H1 (cell line): ENCODE measurements around the gene SYT13. TPM values are rescaled to one million over a fixed set of nuclear protein-coding genes. Genes with fewer than 3 reads are reported as not detected.

Experiments
- CTCF ChIA-PET: fragments of 300-600 bp; sonication (Branson Sonifier 250); formaldehyde crosslinking; loops from one replicate; lab custom pipeline; 2021; ENCODE audit not compliant: partially characterized antibody; lab: Charles Lee
- POLR2A ChIA-PET: fragments of 300-600 bp; sonication (Branson Sonifier 250); formaldehyde crosslinking; loops from one replicate; lab custom pipeline; 2021; ENCODE audit warnings: inconsistent platforms; ENCODE audit not compliant: partially characterized antibody; lab: Charles Lee
- DNase-seq, 2 experiments: peaks; one replicate each; pipeline versions ENCODE4 v3.0.0 to v3.0.0-alpha.2; 2010 to 2022; ENCODE audit warnings: low spot score in 2 of 2, low read depth in 1 of 2, mixed read lengths in 1 of 2
- FAIRE-seq: peaks from 2 replicates; lab custom pipeline; 2011; peaks lifted over from hg19 to GRCh38; lab: Jason Lieb, UNC
- H2AFZ ChIP-seq: 2 replicates; pipeline ENCODE4 v1.8.1; 2012; ENCODE audit warnings: low read length, inconsistent platforms
- H2AK5ac ChIP-seq: 2 replicates; pipeline ENCODE4 v1.6.1; 2013; ENCODE audit warnings: low read depth, low read length
- H2BK120ac ChIP-seq: replicated peaks from 2 replicates; pipeline ENCODE3; 2013; ENCODE audit warnings: low read depth, low read length, inconsistent platforms
- H2BK12ac ChIP-seq: 2 replicates; pipeline ENCODE4 v1.6.1; 2013; ENCODE audit warnings: low read depth, low read length
- H2BK15ac ChIP-seq: 2 replicates; pipeline ENCODE4 v1.6.1; 2013; ENCODE audit warnings: low read length
- H2BK20ac ChIP-seq: 2 replicates; pipeline ENCODE4 v1.6.1; 2013; ENCODE audit warnings: low read length
- H2BK5ac ChIP-seq: 2 replicates; pipeline ENCODE4 v1.6.1; 2013; ENCODE audit warnings: low read depth, low read length
- H3K14ac ChIP-seq: 2 replicates; pipeline ENCODE4 v1.6.1; 2013; ENCODE audit warnings: inconsistent platforms; ENCODE audit not compliant: insufficient read length
- H3K18ac ChIP-seq: 2 replicates; pipeline ENCODE4 v1.6.1; 2013; ENCODE audit warnings: low read length; ENCODE audit errors: extremely low read depth
- H3K23ac ChIP-seq: 2 replicates; pipeline ENCODE4 v1.6.1; 2013; ENCODE audit warnings: inconsistent platforms; ENCODE audit not compliant: insufficient read length
- H3K23me2 ChIP-seq: 2 replicates; pipeline ENCODE4 v1.6.1; 2013; ENCODE audit warnings: low read depth, low read length
- H3K27ac ChIP-seq: 2 replicates; pipeline ENCODE4 v1.6.1; 2011; ENCODE audit warnings: low read depth, low read length, inconsistent platforms
- H3K27me3 ChIP-seq, 4 experiments: replicated peaks in 1 of 4; 1 replicate in 1 of 4; 2 replicates in 3 of 4; pipeline versions ENCODE4 v1.6.1 to v1.8.1; 2011 to 2013; ENCODE audit warnings: low read length in 3 of 4, mild to moderate bottlenecking in 3 of 4, inconsistent platforms in 2 of 4, mixed read lengths in 2 of 4, moderate library complexity in 1 of 4; ENCODE audit not compliant: control insufficient read depth in 3 of 4, insufficient read depth in 3 of 4; ENCODE audit errors: extremely low read depth in 1 of 4
- H3K36me3 ChIP-seq, 4 experiments: 2 replicates each; pipeline versions ENCODE4 v1.6.1 to v1.8.1; 2011 to 2013; ENCODE audit warnings: mild to moderate bottlenecking in 4 of 4, low read length in 3 of 4, moderate library complexity in 2 of 4, control low read depth in 1 of 4, inconsistent platforms in 1 of 4; ENCODE audit not compliant: insufficient read depth in 4 of 4, control insufficient read depth in 2 of 4
- H3K4ac ChIP-seq: replicated peaks from 2 replicates; pipeline ENCODE3; 2013; ENCODE audit warnings: low read length, low read depth, mixed read lengths, inconsistent platforms; ENCODE audit not compliant: insufficient read length
- H3K4me1 ChIP-seq, 4 experiments: replicated peaks in 1 of 4; 1 replicate in 1 of 4; 2 replicates in 3 of 4; pipeline versions ENCODE4 v1.6.1 to v1.8.1; 2011 to 2013; ENCODE audit warnings: low read length in 3 of 4, inconsistent platforms in 2 of 4, mixed read lengths in 1 of 4; ENCODE audit not compliant: insufficient read depth in 4 of 4, control insufficient read depth in 3 of 4
- H3K4me2 ChIP-seq, 2 experiments: 2 replicates each; pipeline versions ENCODE4 v1.6.1 to v1.8.1; 2011 to 2013; ENCODE audit warnings: low read depth in 2 of 2, low read length in 2 of 2, control low read depth in 1 of 2, inconsistent platforms in 1 of 2, mild to moderate bottlenecking in 1 of 2; ENCODE audit not compliant: insufficient read depth in 1 of 2
- H3K4me3 ChIP-seq, 4 experiments: fragments of 200-600, 300-600 bp in 1 of 4; sonication (generic), shearing (Covaris generic), sonication (Bioruptor Twin) in 1 of 4; 2 replicates each; pipeline versions ENCODE4 v1.5.1 to v1.8.1; 2011 to 2016; ENCODE audit warnings: low read length in 4 of 4, low read depth in 3 of 4, control low read depth in 2 of 4, inconsistent platforms in 2 of 4, mild to moderate bottlenecking in 2 of 4, mixed read lengths in 1 of 4, moderate library complexity in 1 of 4; ENCODE audit not compliant: insufficient read depth in 2 of 4; ENCODE audit errors: extremely low read depth in 1 of 4
- H3K56ac ChIP-seq: replicated peaks from 2 replicates; pipeline ENCODE3; 2013; ENCODE audit warnings: low read depth, mild to moderate bottlenecking, mixed read lengths, low read length, inconsistent platforms; ENCODE audit not compliant: insufficient read length
- H3K79me1 ChIP-seq: 2 replicates; pipeline ENCODE4 v1.6.1; 2013; ENCODE audit warnings: low read depth, low read length, control low read depth
- H3K79me2 ChIP-seq, 2 experiments: 2 replicates each; pipeline versions ENCODE4 v1.6.1 to v1.8.1; 2012 to 2013; ENCODE audit warnings: low read length in 2 of 2, mild to moderate bottlenecking in 2 of 2, inconsistent platforms in 1 of 2; ENCODE audit not compliant: insufficient read depth in 2 of 2, control insufficient read depth in 1 of 2
- H3K9ac ChIP-seq, 4 experiments: replicated peaks in 1 of 4; 1 replicate in 1 of 4; 2 replicates in 3 of 4; pipeline versions ENCODE4 v1.6.1 to v1.8.1; 2011 to 2013; ENCODE audit warnings: low read depth in 3 of 4, low read length in 3 of 4, control low read depth in 2 of 4, mild to moderate bottlenecking in 2 of 4, moderate library complexity in 2 of 4, inconsistent platforms in 1 of 4; ENCODE audit errors: extremely low read depth in 1 of 4
- H3K9me3 ChIP-seq, 2 experiments: 2 replicates each; pipeline versions ENCODE4 v1.6.1 to v1.8.1; 2012 to 2013; ENCODE audit warnings: mild to moderate bottlenecking in 2 of 2, moderate library complexity in 2 of 2, control low read depth in 1 of 2, inconsistent platforms in 1 of 2, low read depth in 1 of 2, low read length in 1 of 2, mixed read lengths in 1 of 2; ENCODE audit not compliant: insufficient read depth in 2 of 2
- H4K20me1 ChIP-seq, 2 experiments: replicated peaks in 1 of 2; 2 replicates each; pipeline versions ENCODE3 to v1.8.1; 2011 to 2013; ENCODE audit warnings: inconsistent platforms in 2 of 2, low read length in 2 of 2, mild to moderate bottlenecking in 1 of 2; ENCODE audit not compliant: insufficient read depth in 2 of 2, control insufficient read depth in 1 of 2
- H4K5ac ChIP-seq: 2 replicates; pipeline ENCODE4 v1.6.1; 2013; ENCODE audit warnings: low read length, low read depth, mixed read lengths, inconsistent platforms; ENCODE audit not compliant: insufficient read length
- H4K8ac ChIP-seq: 2 replicates; pipeline ENCODE4 v1.8.0; 2013; ENCODE audit warnings: mild to moderate bottlenecking, moderate library complexity, low read length, inconsistent platforms; ENCODE audit not compliant: insufficient read depth; ENCODE audit errors: extremely low read depth
- H4K91ac ChIP-seq: replicated peaks from 2 replicates; pipeline ENCODE3; 2013; ENCODE audit warnings: low read length, mixed read lengths, inconsistent platforms; ENCODE audit not compliant: insufficient read length
- BACH1 ChIP-seq: IDR thresholded peaks from 2 replicates; pipeline ENCODE4 v1.6.1; 2012; ENCODE audit warnings: low read length, improper control_type of control experiment
- BRCA1 ChIP-seq: IDR thresholded peaks from 2 replicates; pipeline ENCODE4 v1.6.1; 2012; ENCODE audit warnings: low read depth, low read length, improper control_type of control experiment
- CBX5 ChIP-seq: fragments of 300-800, 300-1000 bp; sonication (generic); IDR thresholded peaks from 2 replicates; pipeline ENCODE4 v1.7.1; 2016; ENCODE audit warnings: antibody characterized with exemption, low read length, low read depth
- FOSL1 ChIP-seq: IDR thresholded peaks from 2 replicates; pipeline ENCODE4 v1.6.1; 2011; ENCODE audit warnings: mild to moderate bottlenecking, low read depth, low read length, moderate library complexity; ENCODE audit not compliant: insufficient read depth
- GABPA ChIP-seq: IDR thresholded peaks from 2 replicates; pipeline ENCODE4 v1.6.1; 2011; ENCODE audit warnings: mild to moderate bottlenecking, low read length, moderate library complexity, borderline replicate concordance; ENCODE audit not compliant: insufficient read depth
- JUN ChIP-seq: IDR thresholded peaks from 2 replicates; pipeline ENCODE4 v1.6.1; 2011; ENCODE audit warnings: low read depth, mild to moderate bottlenecking, improper control_type of control experiment, low read length
- KDM5A ChIP-seq: fragments of 200-600 bp; IDR thresholded peaks from 2 replicates; pipeline ENCODE4 v1.7.1; 2012; ENCODE audit warnings: mild to moderate bottlenecking, low read length, inconsistent platforms, mixed read lengths
- PHF8 ChIP-seq: fragments of 200-600 bp; sonication (generic); conservative IDR thresholded peaks from 2 replicates; pipeline ENCODE4 v1.7.1; 2012; ENCODE audit warnings: low read depth, mild to moderate bottlenecking, inconsistent platforms, low read length, moderate library complexity
- RFX5 ChIP-seq: IDR thresholded peaks from 2 replicates; pipeline ENCODE4 v1.6.1; 2011; ENCODE audit warnings: low read depth, low read length, improper control_type of control experiment, borderline replicate concordance
- RXRA ChIP-seq: IDR thresholded peaks from 2 replicates; pipeline ENCODE4 v1.6.1; 2011; ENCODE audit warnings: low read depth, mild to moderate bottlenecking, low read length, moderate library complexity; ENCODE audit not compliant: insufficient read depth
- SIN3A ChIP-seq, 2 experiments: IDR thresholded peaks in 1 of 2; conservative IDR thresholded peaks in 1 of 2; 2 replicates each; pipeline ENCODE4 v1.6.1; 2011 to 2012; ENCODE audit warnings: low read length in 2 of 2, improper control_type of control experiment in 1 of 2, low read depth in 1 of 2, mild to moderate bottlenecking in 1 of 2
- WGBS, 2 experiments: shearing (Covaris generic) in 1 of 2; methylation state at CpG; one replicate each; pipeline versions ENCODE4 v1.1.6 to v1.1.7; 2013 to 2015; ENCODE audit warnings: low lambda C conversion rate in 2 of 2, mixed read lengths in 2 of 2, inconsistent platforms in 1 of 2, low coverage in 1 of 2, missing lambda C conversion rate in 1 of 2; ENCODE audit not compliant: insufficient replicate concordance in 2 of 2, insufficient coverage in 1 of 2, insufficient read length in 1 of 2; ENCODE audit errors: extremely low coverage in 1 of 2, missing lambda C conversion rate in 1 of 2; 5-methylcytosine and 5-hydroxymethylcytosine counted together
- polyA plus RNA-seq, 7 experiments: library from polyadenylated mRNA; depleted of rRNA in 3 of 7; stranded (reverse) in 5 of 7; unstranded in 2 of 7; fragments of >200 nt in 5 of 7; fragments of 200-250 nt in 2 of 7; gene quantifications; 1 replicate in 5 of 7; 2 replicates in 1 of 7; 4 replicates in 1 of 7; pipeline versions ENCODE4 v1.2.1 to v1.2.3, GENCODE V29; 2011 to 2013; ENCODE audit warnings: missing spikeins in 2 of 7, mixed read lengths in 2 of 7
- total RNA-seq: library from RNA; stranded (reverse); fragmentation: NEBNext Ultra II Directional; extraction: Animal tissue kit (Norgen Biotek cat#: 25700); gene quantifications from 2 replicates; pipeline ENCODE4 v1.2.1, GENCODE V29; 2021

The SYT13 gene
- total and polyA plus RNA-seq, 2 of the 8 experiments (the other 6 are each of a cell fraction or from before 2014, with no cell fraction given): 4.8 to 13.2 TPM

DNA sequence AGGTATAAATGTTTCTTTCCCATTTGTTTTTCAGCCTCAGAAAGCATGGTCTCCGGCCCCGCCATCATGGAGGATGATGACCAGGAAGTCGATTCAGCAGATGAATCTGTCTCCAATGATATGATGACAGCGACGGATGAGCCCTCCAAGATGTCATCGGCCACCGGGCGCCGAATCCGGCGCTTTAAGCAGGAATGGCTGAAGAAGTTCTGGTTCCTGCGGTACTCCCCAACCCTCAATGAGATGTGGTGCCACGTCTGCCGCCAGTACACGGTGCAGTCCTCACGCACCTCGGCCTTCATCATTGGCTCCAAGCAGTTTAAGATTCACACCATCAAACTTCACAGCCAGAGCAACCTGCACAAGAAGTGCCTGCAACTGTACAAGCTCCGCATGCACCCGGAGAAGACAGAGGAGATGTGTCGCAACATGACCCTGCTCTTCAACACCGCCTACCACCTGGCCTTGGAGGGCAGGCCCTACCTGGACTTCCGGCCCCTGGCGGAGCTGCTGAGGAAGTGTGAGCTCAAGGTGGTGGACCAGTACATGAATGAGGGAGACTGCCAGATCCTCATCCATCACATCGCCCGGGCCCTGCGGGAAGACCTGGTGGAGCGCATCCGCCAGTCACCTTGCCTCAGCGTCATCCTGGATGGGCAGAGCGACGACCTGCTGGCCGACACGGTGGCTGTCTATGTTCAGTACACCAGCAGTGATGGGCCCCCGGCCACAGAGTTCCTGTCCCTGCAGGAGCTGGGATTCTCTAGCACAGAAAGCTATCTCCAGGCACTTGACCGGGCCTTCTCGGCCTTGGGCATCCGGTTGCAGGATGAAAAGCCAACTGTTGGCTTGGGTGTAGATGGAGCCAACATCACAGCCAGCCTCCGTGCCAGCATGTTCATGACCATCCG, 59.9 kb downstream of the SYT13 start:
- no peak overlapping the region for H3K14ac ChIP-seq
- H3K4ac ChIP-seq: no peak overlapping the region
- no peak overlapping the region for H2BK12ac ChIP-seq
- POLR2A ChIA-PET: no interaction called here
- H3K79me2 ChIP-seq: no peaks in the 10 kb centered on the region
- no peak overlapping the region for H3K23ac ChIP-seq
- no peak overlapping the region for H4K5ac ChIP-seq
- H3K4me1 ChIP-seq: no peaks in the 10 kb centered on the region
- CTCF ChIA-PET: interaction anchor here (0.6 to 10.0 kb wide), 8 partner anchors 9 to 88 kb away, joined by 3 to 61 read pairs (median 4); no protein-coding TSS in a partner anchor
- no peak overlapping the region for H2BK15ac ChIP-seq
- H3K56ac ChIP-seq: no peak overlapping the region
- H2BK120ac ChIP-seq: no peak overlapping the region
- no peaks in the 10 kb centered on the region for H3K79me1 ChIP-seq
- H3K27me3 ChIP-seq: no peaks in the 10 kb centered on the region; a peak in 1 of 7 replicates
- H3K9me3 ChIP-seq: no peaks in the 10 kb centered on the region
- H2BK20ac ChIP-seq: no peak overlapping the region
- H3K27ac ChIP-seq: no peak overlapping the region
- no peak overlapping the region for H3K9ac ChIP-seq
- FAIRE-seq: no peak
- no peak overlapping the region for H2BK5ac ChIP-seq
- H3K36me3 ChIP-seq: peaks cover 0 to 10% (median 4%) of the 10 kb centered on the region in 4 experiments; a peak in 3 of 8 replicates
- no peak overlapping the region for H3K4me2 ChIP-seq
- H4K20me1 ChIP-seq: peaks cover 0 to 2% of the 10 kb centered on the region in 2 experiments
- 95% methylated on average over 35 of the region's 39 CpGs; no CpG with 5 or more reads in 1 of the 2 experiments for WGBS, 2 experiments
- DNase-seq: no peak
- H2AFZ ChIP-seq: no peak overlapping the region
- no peak overlapping the region; the same call in 1 of the 2 replicates for H4K8ac ChIP-seq
- H4K91ac ChIP-seq: no peak overlapping the region
- no peak overlapping the region for H3K18ac ChIP-seq
- H2AK5ac ChIP-seq: no peak overlapping the region
- H3K23me2 ChIP-seq: no peaks in the 10 kb centered on the region
- H3K4me3 ChIP-seq: no peak overlapping the region
- TF ChIP-seq CBX5 (no peak), RXRA (no peak), JUN (no peak), SIN3A (conservative IDR thresholded peaks at IDR 0.05 in 1 of 2, IDR thresholded peaks at IDR 0.05 in 1 of 2; ENCODE audit: low read depth in 1 of 2, low read length in 2 of 2) (no peak), FOSL1 (no peak), RFX5 (no peak), GABPA (no peak), PHF8 (no peak), KDM5A (no peak), BRCA1 (no peak), BACH1 (no peak)
